COLO668 (cell line): ENCODE measurements around the gene RPS25.
"Not testable (repeated sequence)": the region's sequence is repeated elsewhere in the genome, so short reads cannot be mapped to it uniquely, and the experiment has no call there.

ENCODE experiments used
- DNase-seq: peaks from one replicate; lab custom pipeline; 2025; ENCODE audit not compliant: unreplicated experiment; lab: John Stamatoyannopoulos, UW

The RPS25 gene

DNA sequence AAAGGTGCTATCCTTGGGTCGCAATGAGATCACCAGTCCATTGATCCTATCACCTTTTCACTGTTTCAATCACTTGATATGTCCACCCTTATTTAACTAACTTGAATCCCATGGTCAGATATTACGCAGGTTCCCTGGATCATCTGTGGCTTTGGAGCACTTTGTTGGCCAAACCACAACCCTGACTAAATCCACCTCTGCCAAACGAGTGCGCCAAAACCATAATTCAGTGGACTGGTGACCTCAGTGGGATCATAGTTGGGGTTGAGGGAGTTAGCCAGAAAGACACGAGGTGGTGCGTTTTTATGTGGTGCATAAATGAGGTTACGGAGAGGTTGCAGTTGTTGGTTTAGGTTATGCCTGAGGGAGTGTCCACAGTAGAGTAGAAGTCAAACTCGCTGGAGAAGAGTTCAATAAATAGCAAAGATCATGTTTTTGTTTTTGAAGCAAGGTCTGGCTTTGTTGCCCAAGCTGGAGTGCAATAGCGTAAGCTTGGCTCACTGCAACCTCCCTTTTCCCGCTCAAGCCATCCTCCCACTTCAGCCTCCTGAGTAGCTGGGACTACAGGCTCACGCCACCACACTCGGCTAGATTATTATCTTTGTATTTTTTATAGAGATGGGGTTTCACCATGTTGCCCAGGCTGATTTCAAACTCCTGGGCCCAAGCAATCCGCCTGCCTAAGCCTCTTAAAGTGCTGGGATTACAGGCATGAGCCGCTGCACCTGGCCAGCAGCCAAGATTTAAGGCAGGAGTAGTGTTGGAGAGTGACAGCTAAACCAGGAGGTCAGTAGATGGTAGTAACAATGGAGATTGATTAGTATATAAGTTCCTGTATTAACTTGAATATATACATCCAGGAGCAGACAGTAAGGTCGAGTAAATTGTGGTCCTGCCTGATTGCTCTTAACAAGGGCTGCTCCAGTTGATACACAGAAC, 42.1 kb downstream of the RPS25 start:
- DNase-seq = peak; percentile 25

GRCh38 chr11:118973985-118974384, 44.2 kb downstream of the RPS25 start:
- no peak for DNase-seq

DNA sequence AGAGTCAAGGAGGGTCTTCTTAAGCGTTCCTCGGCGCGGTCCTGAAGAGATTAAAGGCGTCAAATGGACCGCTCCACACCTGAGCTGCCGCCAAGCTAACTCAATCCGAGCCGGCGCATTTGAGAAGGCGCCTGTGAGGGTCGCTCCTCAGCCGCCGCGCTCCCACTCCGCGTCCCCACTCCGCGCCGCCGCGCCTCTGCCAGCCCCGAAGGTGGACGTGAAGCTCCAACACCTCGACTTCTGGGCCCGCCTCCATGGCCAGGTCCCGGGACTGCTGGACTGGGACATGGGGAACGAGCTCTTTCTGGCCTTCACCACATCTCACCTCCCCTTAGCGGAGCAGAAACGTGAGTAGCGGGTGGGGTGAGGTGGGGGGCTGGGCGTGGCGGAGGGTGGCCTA, 46.5 kb downstream of the RPS25 start, which contains the start of gene FOXR1:
FOXR1 (plus strand) TSS at position 116 of the 400 bp plus-strand sequence; CDS start at position 287, 171 bp downstream.
- no peak for DNase-seq

- not testable (repeated sequence) for DNase-seq
These were observed 48.6 kb downstream of the RPS25 start for GRCh38 chr11:118969508-118969907.
